Esophagus squamous epithelium (tissue), 5 donors: ENCODE results near the gene RANBP3L. TPM values are rescaled to one million over a fixed set of nuclear protein-coding genes. Genes with fewer than 3 reads are reported as not detected.

Source experiments
- DNase-seq: peaks from one replicate; lab custom pipeline; 2025; lab: John Stamatoyannopoulos, UW
- H3K27ac ChIP-seq, 4 donors: fragments of 200-600 bp; sonication (generic); one replicate each; pipeline ENCODE4 v1.5.1; 2016 to 2019; ENCODE audit warnings: mild to moderate bottlenecking in 1 of 4
- H3K27me3 ChIP-seq, 4 donors: fragments of 200-600 bp; sonication (generic); 1 replicate in 3 of 4; 2 replicates in 1 of 4; pipeline versions ENCODE4 v1.5.1 to v1.6.0; 2017 to 2021; ENCODE audit warnings: antibody characterized with exemption in 1 of 4
- H3K36me3 ChIP-seq, 3 donors: fragments of 200-600 bp; sonication (generic); one replicate each; pipeline ENCODE4 v1.5.1; 2016 to 2019
- H3K4me1 ChIP-seq, 3 donors: fragments of 200-600 bp; sonication (generic); one replicate each; pipeline ENCODE4 v1.5.1; 2017 to 2019
- H3K4me3 ChIP-seq, 4 donors: fragments of 200-600 bp; sonication (generic); 1 replicate in 3 of 4; 2 replicates in 1 of 4; pipeline ENCODE4 v1.5.1; 2016 to 2019; ENCODE audit warnings: mild to moderate bottlenecking in 2 of 4, moderate library complexity in 1 of 4
- H3K9me3 ChIP-seq, 3 donors: fragments of 200-600 bp; sonication (generic); one replicate each; pipeline ENCODE4 v1.5.1; 2016 to 2019
- POLR2A ChIP-seq, 4 donors: fragments of 450-650 bp; IDR thresholded peaks; one replicate each; pipeline ENCODE4 v1.6.1; 2017; ENCODE audit warnings: antibody characterized with exemption in 4 of 4, mild to moderate bottlenecking in 4 of 4, moderate library complexity in 3 of 4
- WGBS, 2 donors: methylation state at CpG; one replicate each; pipeline ENCODE4 v1.1.5; 2018; 5-methylcytosine and 5-hydroxymethylcytosine counted together
- intact Hi-C: fragments of 100-400 bp; cut with DNase I; formaldehyde crosslinking; loops from one replicate; pipeline ENCODE4 v1.15.0; 2022
- total RNA-seq, 4 donors: library from RNA; depleted of rRNA; stranded (reverse); fragments of >200 nt; gene quantifications; one replicate each; pipeline ENCODE4 v1.1.0, GENCODE V29; 2016
- TF ChIP-seq, protein P1 (sequence below), 6 experiments: fragments of 450-650 bp in 4 of 6; fragments of 200-600 bp in 2 of 6; sonication (generic) in 2 of 6; IDR thresholded peaks; one replicate each; pipeline ENCODE4 v1.5.1; 2016 to 2019; ENCODE audit warnings: antibody characterized with exemption in 6 of 6, mild to moderate bottlenecking in 4 of 6, moderate library complexity in 4 of 6
- donor health status: DM: yes; HTN: yes; CAD: no.

Gene RANBP3L
- total RNA-seq, 4 donors from 2014 or later: 0.30 to 0.57 (median 0.56) TPM; not detected in 1

DNA sequence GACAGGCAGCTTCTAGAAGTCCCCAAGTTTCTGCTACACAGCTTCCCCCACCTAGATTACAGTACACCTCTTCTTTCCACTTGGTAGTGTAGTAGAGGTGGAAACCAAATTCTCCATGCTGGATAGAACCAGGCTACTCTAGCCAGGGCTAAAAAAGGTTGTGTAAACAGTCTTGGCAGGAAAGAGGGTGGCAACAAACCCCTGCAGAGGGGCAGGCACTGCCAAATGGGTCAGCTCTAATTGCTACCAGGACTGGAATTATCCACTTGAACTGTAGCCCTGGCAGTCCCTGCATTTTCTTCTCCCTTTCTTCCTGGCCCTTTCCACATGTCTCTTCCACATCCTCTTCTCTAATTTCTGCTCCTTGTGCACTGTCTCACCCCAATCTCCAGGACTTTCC lies 24.8 kb downstream of the RANBP3L start:
- Histone ChIP-seq H3K4me1 (no peaks in the 10 kb centered on the region), H3K27me3 (no peaks in the 10 kb centered on the region), H3K27ac (no peak overlapping the region), H3K4me3 (no peak overlapping the region), H3K9me3 (no peaks in the 10 kb centered on the region), H3K36me3 (no peaks in the 10 kb centered on the region)
- TF ChIP-seq POLR2A (IDR thresholded peaks at IDR 0.05): no peak
- TF ChIP-seq, protein P1, sequence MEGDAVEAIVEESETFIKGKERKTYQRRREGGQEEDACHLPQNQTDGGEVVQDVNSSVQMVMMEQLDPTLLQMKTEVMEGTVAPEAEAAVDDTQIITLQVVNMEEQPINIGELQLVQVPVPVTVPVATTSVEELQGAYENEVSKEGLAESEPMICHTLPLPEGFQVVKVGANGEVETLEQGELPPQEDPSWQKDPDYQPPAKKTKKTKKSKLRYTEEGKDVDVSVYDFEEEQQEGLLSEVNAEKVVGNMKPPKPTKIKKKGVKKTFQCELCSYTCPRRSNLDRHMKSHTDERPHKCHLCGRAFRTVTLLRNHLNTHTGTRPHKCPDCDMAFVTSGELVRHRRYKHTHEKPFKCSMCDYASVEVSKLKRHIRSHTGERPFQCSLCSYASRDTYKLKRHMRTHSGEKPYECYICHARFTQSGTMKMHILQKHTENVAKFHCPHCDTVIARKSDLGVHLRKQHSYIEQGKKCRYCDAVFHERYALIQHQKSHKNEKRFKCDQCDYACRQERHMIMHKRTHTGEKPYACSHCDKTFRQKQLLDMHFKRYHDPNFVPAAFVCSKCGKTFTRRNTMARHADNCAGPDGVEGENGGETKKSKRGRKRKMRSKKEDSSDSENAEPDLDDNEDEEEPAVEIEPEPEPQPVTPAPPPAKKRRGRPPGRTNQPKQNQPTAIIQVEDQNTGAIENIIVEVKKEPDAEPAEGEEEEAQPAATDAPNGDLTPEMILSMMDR (IDR thresholded peaks at IDR 0.05): no peak
- no peak for DNase-seq
- intact Hi-C loops: loop anchor here (10.0 kb wide), 1 partner anchor 118 kb away; no protein-coding TSS in a partner anchor

DNA sequence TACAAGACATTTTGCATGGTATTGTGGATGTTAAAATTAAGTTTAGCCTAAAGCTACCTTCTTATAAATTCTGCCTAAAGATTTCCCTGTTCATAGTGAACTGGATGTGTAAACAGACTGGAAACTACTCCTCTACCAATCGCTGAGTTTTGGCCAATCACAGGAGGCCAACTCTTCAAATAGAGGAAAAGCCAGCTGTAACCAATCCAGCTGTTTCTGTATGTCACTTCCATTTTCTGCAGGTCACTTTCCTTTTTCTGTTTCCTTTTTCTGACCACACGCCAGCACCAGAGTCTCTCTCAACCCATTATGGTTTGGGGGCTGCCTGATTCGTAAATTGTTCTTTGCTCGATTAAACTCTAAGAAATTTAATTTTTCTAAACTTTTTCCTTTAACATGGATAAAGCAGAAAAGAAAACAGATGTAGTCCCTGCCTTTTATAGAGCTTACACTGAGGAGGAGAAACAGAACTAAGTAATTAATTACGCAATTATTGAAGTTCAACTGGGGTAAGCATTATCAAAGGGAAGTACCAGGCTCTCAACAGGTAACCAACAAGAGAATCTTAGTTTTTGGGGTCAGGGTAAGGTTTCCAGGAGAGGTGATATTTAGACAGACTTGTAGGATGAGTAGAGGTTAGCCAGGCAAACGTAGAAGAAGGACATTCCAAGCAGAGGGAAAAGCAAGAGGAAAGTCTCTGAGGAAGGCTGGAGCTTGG lies 27.7 kb downstream of the RANBP3L start:
- H3K27ac ChIP-seq: no peak overlapping the region
- intact Hi-C loops: loop anchor here (10.0 kb wide), 1 partner anchor 121 kb away; no protein-coding TSS in a partner anchor
- H3K4me1 ChIP-seq: no peaks in the 10 kb centered on the region
- no peak for DNase-seq
- no peaks in the 10 kb centered on the region for H3K36me3 ChIP-seq
- TF ChIP-seq, protein P1 (IDR thresholded peaks at IDR 0.05): no peak
- no peak for TF ChIP-seq POLR2A (IDR thresholded peaks at IDR 0.05)
- no peak overlapping the region for H3K4me3 ChIP-seq
- 62 to 63% methylated on average over 6 of the region's 6 CpGs for WGBS, 2 donors
- no peaks in the 10 kb centered on the region for H3K9me3 ChIP-seq
- H3K27me3 ChIP-seq: no peaks in the 10 kb centered on the region

DNA sequence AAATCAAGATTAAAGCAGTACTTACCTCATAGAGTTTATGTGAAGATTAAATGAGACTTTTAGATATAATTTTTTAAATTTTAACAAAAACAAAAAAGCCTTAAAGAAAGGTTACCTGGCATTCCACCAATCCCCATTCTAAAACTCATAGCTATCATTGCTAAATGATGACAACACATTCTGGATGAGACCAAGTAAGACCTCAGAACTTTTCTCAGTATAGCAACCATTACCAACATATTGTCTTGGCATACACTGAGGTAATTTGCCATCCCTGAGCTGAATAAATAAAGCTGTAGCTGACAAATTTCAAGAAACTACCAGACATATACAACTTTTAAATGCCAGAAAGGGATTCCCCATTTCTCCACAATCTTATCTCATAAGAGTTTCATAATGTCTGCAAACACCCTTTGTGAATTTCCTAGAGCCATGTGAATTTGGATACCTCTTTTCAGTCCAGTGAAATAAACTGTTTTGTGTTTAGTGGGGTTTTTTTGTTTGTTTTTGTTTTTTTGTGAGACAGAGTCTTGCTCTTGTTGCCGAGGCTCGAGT lies 29.5 kb downstream of the RANBP3L start:
- WGBS, 2 donors: 82 to 85% methylated on average over 2 of the region's 2 CpGs
- no peaks in the 10 kb centered on the region for H3K4me1 ChIP-seq
- no peaks in the 10 kb centered on the region for H3K27me3 ChIP-seq
- no peak overlapping the region for H3K4me3 ChIP-seq
- H3K36me3 ChIP-seq: no peaks in the 10 kb centered on the region
- intact Hi-C loops: loop anchor here (10.0 kb wide), 1 partner anchor 123 kb away; no protein-coding TSS in a partner anchor
- no peak for DNase-seq
- no peak overlapping the region for H3K27ac ChIP-seq
- H3K9me3 ChIP-seq: no peaks in the 10 kb centered on the region
- no peak for TF ChIP-seq POLR2A (IDR thresholded peaks at IDR 0.05)
- TF ChIP-seq, protein P1 (IDR thresholded peaks at IDR 0.05): no peak

DNA sequence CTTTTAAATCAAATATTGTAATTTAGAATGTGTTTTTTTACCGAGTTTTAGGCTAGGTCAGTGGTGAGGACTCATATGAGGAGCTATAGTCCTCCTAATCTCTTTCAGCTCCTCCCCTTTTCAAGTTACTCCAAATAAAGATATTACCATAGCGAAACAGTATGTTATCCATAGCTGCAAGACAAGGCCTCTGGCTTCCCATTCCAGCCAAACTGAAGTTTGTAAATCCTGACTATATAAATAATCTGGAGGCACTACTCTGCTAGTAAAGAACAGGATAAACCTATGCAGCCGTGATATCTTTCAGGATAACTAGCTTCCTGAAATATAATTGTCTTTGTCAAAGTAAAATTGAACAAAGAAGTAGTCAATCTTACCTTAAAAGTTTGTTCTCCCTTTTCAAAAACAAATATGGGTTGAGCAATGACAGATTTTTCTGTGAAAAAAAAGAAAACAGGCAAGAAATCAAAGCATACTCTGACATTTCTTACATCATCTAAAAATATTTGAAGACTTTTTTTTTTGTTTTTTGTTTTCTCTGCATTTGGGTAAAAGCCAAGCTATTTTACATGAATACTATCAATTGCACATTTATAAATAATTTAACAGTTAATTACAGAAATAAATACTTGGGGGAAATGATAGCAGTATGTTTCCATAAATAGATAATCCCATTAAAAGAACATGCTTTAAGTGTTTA lies 30.7 kb downstream of the RANBP3L start:
- no peaks in the 10 kb centered on the region for H3K4me1 ChIP-seq
- intact Hi-C loops: loop anchor here (10.0 kb wide), 1 partner anchor 124 kb away; no protein-coding TSS in a partner anchor
- 81 to 83% methylated on average over 3 of the region's 3 CpGs for WGBS, 2 donors
- H3K27me3 ChIP-seq: no peaks in the 10 kb centered on the region
- no peak for DNase-seq
- no peak for TF ChIP-seq POLR2A (IDR thresholded peaks at IDR 0.05)
- TF ChIP-seq, protein P1 (IDR thresholded peaks at IDR 0.05): no peak
- no peak overlapping the region for H3K4me3 ChIP-seq
- no peak overlapping the region for H3K27ac ChIP-seq
- no peaks in the 10 kb centered on the region for H3K36me3 ChIP-seq
- no peaks in the 10 kb centered on the region for H3K9me3 ChIP-seq

DNA sequence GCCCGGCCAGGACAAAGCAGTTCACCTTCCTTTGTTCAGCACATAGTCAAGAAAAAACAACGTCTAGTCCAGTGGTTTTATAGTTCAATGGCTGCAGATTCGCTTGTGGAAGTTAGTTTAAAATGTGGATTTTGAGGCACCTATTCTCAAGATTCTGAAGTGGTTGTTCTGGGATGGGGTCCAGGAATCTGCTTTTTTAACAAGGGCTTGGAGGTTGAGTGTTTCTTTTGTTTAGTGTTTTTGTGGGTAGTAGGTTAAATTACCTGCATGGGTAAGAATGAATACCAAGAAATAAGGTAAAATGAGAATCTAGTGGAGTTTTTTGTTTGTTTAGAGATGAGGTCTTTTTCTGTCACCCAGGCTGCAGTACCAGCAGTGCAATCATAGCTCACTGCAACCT lies 31.5 kb downstream of the RANBP3L start:
- 83 to 88% methylated on average over 3 of the region's 3 CpGs for WGBS, 2 donors
- DNase-seq: no peak
- no peaks in the 10 kb centered on the region for H3K4me1 ChIP-seq
- intact Hi-C loops: loop anchor here (10.0 kb wide), 1 partner anchor 125 kb away; no protein-coding TSS in a partner anchor
- no peak overlapping the region for H3K4me3 ChIP-seq
- no peaks in the 10 kb centered on the region for H3K27me3 ChIP-seq
- no peaks in the 10 kb centered on the region for H3K36me3 ChIP-seq
- TF ChIP-seq, protein P1 (IDR thresholded peaks at IDR 0.05): no peak
- no peak for TF ChIP-seq POLR2A (IDR thresholded peaks at IDR 0.05)
- no peak overlapping the region for H3K27ac ChIP-seq
- H3K9me3 ChIP-seq: no peaks in the 10 kb centered on the region
